NCI-H146 treated with DMSO at 0.1 percent for 48 hours (cell line): ENCODE results near the gene IKBIP.
"Not testable (repeated sequence)": the region's sequence is repeated elsewhere in the genome, so short reads cannot be mapped to it uniquely, and the experiment has no call there.

Experiments
- DNase-seq: peaks from one replicate; lab custom pipeline; 2025; ENCODE audit not compliant: unreplicated experiment; lab: John Stamatoyannopoulos, UW

The IKBIP gene

GRCh38 chr12:98638009-98638408, 6.6 kb downstream of the IKBIP start:
- DNase-seq: no peak

- DNase-seq: no peak
These were observed 7.5 kb downstream of the IKBIP start for GRCh38 chr12:98637068-98637467.

GRCh38 chr12:98635657-98636323, 8.8 kb downstream of the IKBIP start:
- no peak for DNase-seq

GRCh38 chr12:98618952-98619351, 25.6 kb downstream of the IKBIP start:
- no peak for DNase-seq

- no peak for DNase-seq
These were observed 31.8 kb downstream of the IKBIP start for GRCh38 chr12:98612696-98613334.

GRCh38 chr12:98610596-98610995, 34.0 kb downstream of the IKBIP start:
- DNase-seq: no peak

- no peak for DNase-seq
These were observed 38.1 kb downstream of the IKBIP start for GRCh38 chr12:98606359-98606988.

GRCh38 chr12:98601924-98602323, 42.7 kb downstream of the IKBIP start:
- no peak for DNase-seq

GRCh38 chr12:98597313-98597712, 47.3 kb downstream of the IKBIP start:
- not testable (repeated sequence) for DNase-seq

- DNase-seq: no peak
These were observed 49.2 kb downstream of the IKBIP start for GRCh38 chr12:98595243-98595988.

- DNase-seq: peak; percentile 30
These were observed 50.3 kb downstream of the IKBIP start for GRCh38 chr12:98594050-98594835.

- DNase-seq: peak; percentile 96
These were observed 51.1 kb downstream of the IKBIP start, which contains the start of gene SLC25A3 for GRCh38 chr12:98593351-98594049. Gene SLC25A3, plus strand, starts transcription at chr12:98593686. Its CDS starts 293 bp downstream, at chr12:98593979.

- DNase-seq: no peak
These were observed 51.7 kb downstream of the IKBIP start for GRCh38 chr12:98592825-98593322.

- DNase-seq: no peak
These were observed 53.4 kb downstream of the IKBIP start for GRCh38 chr12:98591209-98591608.

GRCh38 chr12:98587084-98587483, 57.5 kb downstream of the IKBIP start:
- peak; percentile 69 for DNase-seq

- DNase-seq: no peak
These were observed 62.5 kb downstream of the IKBIP start for GRCh38 chr12:98582093-98582492.

- DNase-seq: no peak
These were observed 63.5 kb downstream of the IKBIP start for GRCh38 chr12:98581101-98581500.

GRCh38 chr12:98580695-98581094, 63.9 kb downstream of the IKBIP start:
- DNase-seq: no peak

- DNase-seq: no peak
These were observed 64.8 kb downstream of the IKBIP start for GRCh38 chr12:98579835-98580234.

GRCh38 chr12:98579347-98579746, 65.2 kb downstream of the IKBIP start:
- no peak for DNase-seq
